Mucosa of rectum (tissue), 2 donors: Measurements from ENCODE around the gene ZDHHC17.

Experiments used
- H3K27ac ChIP-seq, 2 donors: one replicate each; pipeline ENCODE4 v1.7.0; 2013; ENCODE audit warnings: inconsistent platforms in 2 of 2, low read depth in 2 of 2, low read length in 2 of 2
- H3K27me3 ChIP-seq, 2 donors: one replicate each; pipeline ENCODE4 v1.7.0; 2013; ENCODE audit warnings: low read length in 2 of 2; ENCODE audit not compliant: control insufficient read depth in 2 of 2, insufficient read depth in 2 of 2
- H3K36me3 ChIP-seq, 2 donors: one replicate each; pipeline ENCODE4 v1.7.0; 2013; ENCODE audit warnings: low read length in 2 of 2; ENCODE audit not compliant: control insufficient read depth in 2 of 2, insufficient read depth in 2 of 2
- H3K4me1 ChIP-seq, 2 donors: one replicate each; pipeline ENCODE4 v1.7.0; 2013; ENCODE audit warnings: low read length in 2 of 2, mild to moderate bottlenecking in 1 of 2; ENCODE audit not compliant: control insufficient read depth in 2 of 2, insufficient read depth in 2 of 2
- H3K4me3 ChIP-seq, 2 donors: one replicate each; pipeline ENCODE4 v1.7.0; 2013; ENCODE audit warnings: low read length in 2 of 2
- H3K9ac ChIP-seq, 2 donors: one replicate each; pipeline ENCODE4 v1.7.0; 2013; ENCODE audit warnings: low read length in 2 of 2, low read depth in 1 of 2, mild to moderate bottlenecking in 1 of 2
- H3K9me3 ChIP-seq, 2 donors: one replicate each; pipeline ENCODE4 v1.7.0; 2013; ENCODE audit warnings: low read length in 2 of 2; ENCODE audit not compliant: control insufficient read depth in 2 of 2
- donor health status: healthy.
- donor health status: Normal muscosa, but diverticular disease.

The ZDHHC17 gene

DNA sequence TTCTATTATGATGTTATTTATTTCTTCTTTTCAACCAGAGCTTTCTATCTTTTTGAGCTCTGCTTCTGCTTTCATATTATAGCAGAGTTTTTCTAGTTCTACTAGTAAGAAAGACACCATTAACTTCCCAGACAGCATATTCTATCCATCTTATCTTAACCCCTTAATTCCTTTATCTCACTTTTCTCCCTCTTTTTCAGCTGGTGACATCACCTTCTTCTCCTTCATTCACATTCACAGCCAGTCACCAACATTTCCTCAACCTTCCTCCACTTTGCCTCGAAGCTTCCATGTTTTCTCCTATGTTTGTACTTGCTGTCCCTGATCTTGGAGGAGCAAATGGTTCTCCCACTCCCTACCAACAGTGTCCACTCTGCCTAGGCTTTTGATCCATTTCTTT lies 118.5 kb downstream of the ZDHHC17 start:
- no peaks in the 10 kb centered on the region for H3K9me3 ChIP-seq
- H3K27ac ChIP-seq, result no peak overlapping the region

DNA sequence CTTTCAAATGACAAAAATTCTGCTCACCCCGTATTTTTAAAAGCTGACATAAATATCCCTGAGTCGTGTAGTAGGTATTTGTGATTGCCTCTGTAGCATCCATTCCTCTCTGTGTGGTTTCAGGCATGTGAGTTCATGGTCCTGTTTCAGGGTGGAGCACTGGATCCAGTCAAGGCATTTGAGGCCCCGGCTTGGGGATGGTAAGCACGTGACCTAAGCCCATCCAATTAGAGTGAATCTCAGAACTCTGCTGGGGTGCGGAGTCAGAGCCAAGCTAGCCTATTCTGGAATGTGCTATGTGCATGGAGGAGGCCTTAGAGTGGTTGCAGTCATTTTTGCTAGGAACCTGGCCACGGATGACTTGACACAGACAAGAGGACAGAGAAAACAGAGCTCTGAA lies 119.2 kb downstream of the ZDHHC17 start:
- no peak overlapping the region for H3K27ac ChIP-seq
- peaks cover 0 to 7% of the 10 kb centered on the region in 2 donors for H3K4me1 ChIP-seq
- peaks cover 3 to 15% of the 10 kb centered on the region in 2 donors for H3K27me3 ChIP-seq
- no peaks in the 10 kb centered on the region for H3K36me3 ChIP-seq
- no peak overlapping the region for H3K9ac ChIP-seq
- H3K9me3 ChIP-seq, result no peaks in the 10 kb centered on the region
- H3K4me3 ChIP-seq, result no peak overlapping the region

More for the DNA sequence above, 118.5 kb downstream of the ZDHHC17 start:
- Histone ChIP-seq H3K27me3 (peaks cover 6 to 18% of the 10 kb centered on the region in 2 donors), H3K9ac (no peak overlapping the region), H3K4me3 (no peak overlapping the region), H3K36me3 (no peaks in the 10 kb centered on the region), H3K4me1 (peaks cover 0 to 8% of the 10 kb centered on the region in 2 donors)

DNA sequence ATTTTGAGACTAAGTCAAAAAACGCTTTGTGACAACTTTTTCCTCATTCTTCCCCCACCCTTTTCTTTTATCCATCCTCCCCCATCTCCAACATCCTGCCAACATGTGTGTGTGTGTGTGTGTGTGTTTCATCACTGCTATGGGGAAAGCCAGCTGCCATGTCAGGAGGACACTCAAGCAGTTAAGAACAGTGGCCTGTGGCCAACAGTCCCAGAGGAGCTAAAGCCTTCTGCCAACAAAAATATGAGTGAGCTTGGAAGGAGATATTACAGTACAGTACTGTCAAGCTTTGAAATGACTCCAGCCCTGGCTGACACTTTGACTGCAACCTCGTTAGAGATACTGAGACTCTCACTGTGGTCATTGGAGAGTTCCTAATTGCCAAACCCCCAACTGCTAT lies 119.9 kb downstream of the ZDHHC17 start:
- H3K4me1 ChIP-seq, result peaks cover 0 to under 1% of the 10 kb centered on the region in 2 donors
- H3K27ac ChIP-seq, result no peak overlapping the region
- no peak overlapping the region for H3K9ac ChIP-seq
- H3K36me3 ChIP-seq, result no peaks in the 10 kb centered on the region
- H3K9me3 ChIP-seq, result no peaks in the 10 kb centered on the region
- H3K27me3 ChIP-seq, result peaks cover 3 to 10% of the 10 kb centered on the region in 2 donors
- no peak overlapping the region for H3K4me3 ChIP-seq

DNA sequence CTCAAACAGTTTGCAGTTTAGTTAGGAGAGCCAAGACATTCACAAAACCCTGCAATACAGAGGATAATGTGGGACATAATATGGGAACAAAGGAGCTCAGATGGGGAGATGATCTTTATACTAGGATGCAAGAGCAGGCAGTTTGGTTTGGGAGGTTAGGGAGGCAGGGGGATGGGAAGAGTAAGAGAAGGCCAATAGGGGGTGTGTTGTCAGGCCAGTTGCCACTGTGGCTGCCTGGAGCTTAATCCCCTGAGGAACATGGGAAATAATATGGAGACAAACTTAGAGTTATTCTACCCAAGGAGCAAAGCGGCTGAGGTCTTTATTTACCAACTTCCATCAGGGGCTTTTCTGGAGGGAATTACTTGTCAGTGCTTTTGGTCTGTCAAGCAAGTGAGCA lies 124.9 kb downstream of the ZDHHC17 start:
- no peaks in the 10 kb centered on the region for H3K4me1 ChIP-seq
- H3K27ac ChIP-seq, result no peak overlapping the region
- no peaks in the 10 kb centered on the region for H3K9me3 ChIP-seq
- H3K36me3 ChIP-seq, result no peaks in the 10 kb centered on the region
- H3K27me3 ChIP-seq, result no peaks in the 10 kb centered on the region
- H3K4me3 ChIP-seq, result no peak overlapping the region
- H3K9ac ChIP-seq, result no peak overlapping the region

DNA sequence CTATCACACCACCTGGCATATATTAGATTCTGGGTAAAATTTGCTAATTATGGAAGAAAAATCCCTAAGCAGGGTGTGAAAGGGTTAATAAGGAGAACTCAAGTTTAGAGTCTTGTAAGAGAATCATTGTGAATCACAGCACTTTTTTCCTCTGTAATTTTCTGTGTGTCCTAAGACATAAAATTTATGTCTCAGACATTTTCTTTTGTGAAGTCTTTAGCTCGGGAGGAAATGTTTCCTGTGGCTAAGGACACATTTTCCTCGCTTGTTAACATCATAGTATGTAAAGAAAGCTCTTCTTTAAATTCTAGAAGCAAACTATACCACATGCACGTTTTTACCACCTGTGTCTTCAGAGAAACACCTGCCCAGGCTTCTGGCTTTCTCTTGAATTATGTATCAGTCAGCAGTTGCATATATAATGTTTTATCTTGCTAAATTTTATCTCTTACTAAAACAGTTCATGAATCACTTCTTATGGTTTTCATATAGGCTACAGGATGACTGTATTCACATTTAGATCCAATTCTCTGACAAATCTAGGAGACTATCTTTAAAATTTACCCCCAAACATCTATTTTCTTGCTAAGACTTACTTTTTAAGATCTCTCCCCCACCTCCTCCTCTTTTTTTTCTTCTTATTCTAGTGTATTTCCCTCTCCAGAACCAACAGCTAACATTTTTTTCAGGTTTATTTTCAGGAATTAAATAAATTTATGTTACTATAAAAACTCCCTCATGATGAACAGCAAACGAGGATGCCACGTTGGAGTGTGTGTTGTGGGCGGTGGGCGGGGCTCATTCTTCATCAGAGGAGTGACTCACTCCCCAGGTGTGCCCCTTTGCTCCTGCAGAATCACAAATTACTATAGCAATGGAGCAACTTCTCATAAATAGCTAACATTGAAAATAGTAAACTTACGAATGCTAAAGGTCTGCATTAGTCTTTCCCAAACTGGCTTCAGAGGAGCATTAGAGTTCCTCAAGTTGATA lies 126.5 kb downstream of the ZDHHC17 start:
- no peaks in the 10 kb centered on the region for H3K9me3 ChIP-seq
- no peaks in the 10 kb centered on the region for H3K27me3 ChIP-seq
- H3K36me3 ChIP-seq, result no peaks in the 10 kb centered on the region
- no peak overlapping the region for H3K4me3 ChIP-seq
- no peak overlapping the region for H3K9ac ChIP-seq
- no peaks in the 10 kb centered on the region for H3K4me1 ChIP-seq
- no peak overlapping the region for H3K27ac ChIP-seq

DNA sequence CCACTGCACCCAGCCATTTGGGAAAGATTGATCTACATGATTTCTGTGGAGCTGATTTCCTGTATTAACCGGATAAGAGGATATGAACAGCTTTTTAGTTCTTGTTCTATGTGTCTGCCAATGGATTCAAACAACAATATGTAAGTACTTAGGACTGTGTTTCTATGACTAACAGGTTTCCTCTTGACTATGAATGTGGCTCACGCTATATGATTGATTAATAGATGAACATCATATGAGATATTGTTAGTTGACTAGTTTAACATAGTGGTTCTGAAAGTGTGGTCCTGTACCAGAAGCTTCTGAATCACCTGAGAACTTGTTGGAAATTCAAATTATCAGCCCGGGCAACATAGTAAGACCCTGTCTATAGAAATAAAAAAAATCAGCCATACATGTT lies 127.7 kb downstream of the ZDHHC17 start:
- H3K4me1 ChIP-seq, result no peaks in the 10 kb centered on the region
- no peaks in the 10 kb centered on the region for H3K27me3 ChIP-seq
- no peak overlapping the region for H3K9ac ChIP-seq
- no peaks in the 10 kb centered on the region for H3K36me3 ChIP-seq
- H3K9me3 ChIP-seq, result no peaks in the 10 kb centered on the region
- no peak overlapping the region for H3K27ac ChIP-seq
- no peak overlapping the region for H3K4me3 ChIP-seq

DNA sequence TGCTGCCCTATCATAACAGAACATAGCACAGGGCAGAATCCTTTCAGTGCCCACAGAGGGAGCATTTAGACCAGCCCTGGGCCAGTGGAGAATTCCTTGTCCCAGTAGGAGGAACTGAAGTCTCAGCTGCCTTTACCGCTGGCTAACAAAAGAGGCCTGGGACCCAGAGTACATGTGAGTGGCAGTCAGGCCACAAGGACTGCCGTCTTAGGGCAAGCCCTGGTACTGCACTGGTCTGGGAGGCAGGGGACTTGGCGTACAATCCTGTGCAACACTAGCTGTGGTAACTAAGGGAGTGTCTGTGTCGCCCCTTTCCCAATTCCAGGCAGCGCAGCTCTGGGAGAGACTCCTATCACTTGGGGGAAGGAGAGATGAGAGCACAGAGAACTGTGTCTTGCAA lies 131.9 kb downstream of the ZDHHC17 start:
- Histone ChIP-seq H3K27ac (no peak overlapping the region), H3K27me3 (no peaks in the 10 kb centered on the region), H3K4me1 (no peaks in the 10 kb centered on the region), H3K36me3 (no peaks in the 10 kb centered on the region), H3K9ac (no peak overlapping the region), H3K9me3 (no peaks in the 10 kb centered on the region), H3K4me3 (no peak overlapping the region)

DNA sequence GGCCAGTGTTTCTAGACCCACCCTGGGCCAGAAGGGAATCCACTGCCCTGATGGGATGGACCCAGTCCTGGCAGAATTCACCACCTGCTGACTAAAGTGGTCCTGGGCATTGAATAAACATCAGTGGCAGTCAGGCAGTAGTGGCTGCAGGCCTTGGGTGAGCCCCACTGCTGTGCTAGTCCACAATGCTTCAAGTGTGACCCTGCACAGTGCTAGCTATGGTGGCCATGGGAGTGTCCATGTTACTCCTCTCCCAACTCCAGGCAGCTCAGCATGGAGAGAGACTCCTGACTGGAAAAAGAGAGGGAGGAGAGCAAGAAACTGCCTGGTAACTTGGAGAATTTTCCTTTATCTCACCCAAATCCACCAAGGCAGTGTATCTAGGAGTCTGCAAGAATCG lies 132.4 kb downstream of the ZDHHC17 start:
- Histone ChIP-seq H3K27ac (no peak overlapping the region), H3K9me3 (no peaks in the 10 kb centered on the region), H3K9ac (no peak overlapping the region), H3K4me3 (no peak overlapping the region), H3K36me3 (no peaks in the 10 kb centered on the region), H3K4me1 (no peaks in the 10 kb centered on the region), H3K27me3 (no peaks in the 10 kb centered on the region)

DNA sequence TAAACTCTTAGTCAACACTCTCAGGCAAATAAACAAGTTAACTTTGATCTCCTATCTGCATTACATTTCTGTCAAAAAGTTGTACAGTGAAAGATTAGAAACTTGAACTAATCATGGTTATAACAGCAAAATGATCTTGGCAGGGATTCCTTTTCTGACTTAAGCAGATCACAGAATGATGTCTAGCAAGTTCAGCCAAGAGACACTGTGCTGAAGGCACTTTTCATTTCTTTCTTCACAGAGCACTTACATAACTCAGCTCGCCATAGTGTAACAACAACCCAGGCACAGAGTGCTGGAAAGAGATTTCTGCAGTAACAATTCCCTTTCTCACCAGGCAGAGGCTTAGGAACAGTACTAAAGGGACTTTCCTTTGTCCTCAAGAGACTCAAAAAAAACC lies 134.5 kb downstream of the ZDHHC17 start:
- H3K9ac ChIP-seq, result no peak overlapping the region
- no peak overlapping the region for H3K4me3 ChIP-seq
- H3K4me1 ChIP-seq, result no peaks in the 10 kb centered on the region
- H3K36me3 ChIP-seq, result no peaks in the 10 kb centered on the region
- H3K9me3 ChIP-seq, result no peaks in the 10 kb centered on the region
- H3K27ac ChIP-seq, result no peak overlapping the region
- no peaks in the 10 kb centered on the region for H3K27me3 ChIP-seq

DNA sequence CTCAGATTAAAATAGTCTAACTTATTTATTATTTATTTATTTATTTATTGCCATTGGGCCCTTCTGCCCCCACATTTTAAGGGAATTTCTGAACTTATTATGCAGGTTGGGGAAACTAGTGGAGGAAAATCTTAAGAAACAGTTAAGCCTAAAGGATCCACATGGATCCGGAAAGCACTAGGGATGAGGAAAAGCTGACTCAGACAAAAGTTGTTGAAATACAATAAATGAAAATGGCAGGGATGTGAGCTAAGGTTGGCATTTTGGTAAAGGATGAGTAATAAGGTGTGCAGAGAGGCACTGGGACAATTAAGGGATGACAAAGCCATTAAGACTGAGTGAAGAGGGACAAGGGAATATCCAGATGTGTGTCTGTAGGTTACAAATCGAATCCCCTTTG lies 135.6 kb downstream of the ZDHHC17 start:
- Histone ChIP-seq H3K27ac (no peak overlapping the region), H3K4me3 (no peak overlapping the region), H3K9me3 (no peaks in the 10 kb centered on the region), H3K4me1 (no peaks in the 10 kb centered on the region), H3K9ac (no peak overlapping the region), H3K36me3 (no peaks in the 10 kb centered on the region), H3K27me3 (no peaks in the 10 kb centered on the region)
